MM.1S (cell line): ENCODE results near the gene ZNF653.

Experiments
- DNase-seq: peaks from one replicate; pipeline ENCODE4 v3.0.0-alpha.2; 2015
- H2AFZ ChIP-seq: fragments of 300-600 bp; sonication (generic); 2 replicates; pipeline ENCODE4 v1.6.0; 2016; ENCODE audit warnings: antibody characterized with exemption, low read length
- H3F3A ChIP-seq: fragments of 300-600 bp; sonication (generic); 2 replicates; pipeline ENCODE4 v1.6.1; 2016; ENCODE audit warnings: mild to moderate bottlenecking, antibody characterized with exemption, low read length, moderate library complexity, mixed read lengths; ENCODE audit not compliant: insufficient read depth
- H3K27ac ChIP-seq: fragments of 300-600 bp; sonication (generic); 2 replicates; pipeline ENCODE4 v1.5.1; 2016; ENCODE audit warnings: mild to moderate bottlenecking, low read length
- H3K27me3 ChIP-seq: fragments of 300-600 bp; sonication (generic); replicated peaks from 2 replicates; pipeline ENCODE4 v1.6.0; 2016; ENCODE audit warnings: low read length; ENCODE audit not compliant: insufficient read depth
- H3K36me3 ChIP-seq: fragments of 300-600 bp; sonication (generic); replicated peaks from 2 replicates; pipeline ENCODE4 v1.6.1; 2016; ENCODE audit warnings: mild to moderate bottlenecking, low read length, mixed read lengths; ENCODE audit not compliant: insufficient read depth
- H3K4me1 ChIP-seq: fragments of 300-600 bp; sonication (generic); 2 replicates; pipeline ENCODE4 v1.6.1; 2016; ENCODE audit warnings: low read length, mixed read lengths
- H3K4me2 ChIP-seq: fragments of 300-600 bp; sonication (generic); 2 replicates; pipeline ENCODE4 v1.6.0; 2016; ENCODE audit warnings: low read depth, low read length
- H3K4me3 ChIP-seq: fragments of 300-600 bp; sonication (generic); 2 replicates; pipeline ENCODE4 v1.5.1; 2016; ENCODE audit warnings: low read length, mixed read lengths
- H3K79me2 ChIP-seq: fragments of 300-600 bp; sonication (generic); 2 replicates; pipeline ENCODE4 v1.6.1; 2016; ENCODE audit warnings: mixed run types, low read length, mixed read lengths
- H3K9ac ChIP-seq: fragments of 300-600 bp; sonication (generic); 2 replicates; pipeline ENCODE4 v1.6.1; 2016; ENCODE audit warnings: low read length, mixed read lengths
- H3K9me2 ChIP-seq: fragments of 300-600 bp; sonication (generic); replicated peaks from 2 replicates; pipeline ENCODE4 v1.6.1; 2016; ENCODE audit warnings: mild to moderate bottlenecking, low read length, mixed read lengths; ENCODE audit not compliant: insufficient read depth
- H3K9me3 ChIP-seq: fragments of 300-600 bp; sonication (generic); replicated peaks from 2 replicates; pipeline ENCODE4 v1.6.1; 2016; ENCODE audit warnings: mild to moderate bottlenecking, low read length, mixed read lengths; ENCODE audit not compliant: insufficient read depth
- H4K20me1 ChIP-seq: fragments of 300-600 bp; sonication (generic); 2 replicates; pipeline ENCODE4 v1.6.1; 2016; ENCODE audit warnings: mild to moderate bottlenecking, low read length, moderate library complexity, mixed read lengths; ENCODE audit not compliant: insufficient read depth
- CTCF ChIP-seq: fragments of 300-600 bp; sonication (generic); IDR thresholded peaks from 2 replicates; pipeline ENCODE4 v1.5.1; 2016; ENCODE audit warnings: antibody characterized with exemption, low read length, mixed read lengths
- EZH2 ChIP-seq: fragments of 300-600 bp; sonication (generic); optimal IDR thresholded peaks from 2 replicates; pipeline ENCODE3; 2017; ENCODE audit warnings: low read depth, mild to moderate bottlenecking, antibody characterized with exemption, low read length, mixed read lengths
- EZH2phosphoT487 ChIP-seq: fragments of 300-600 bp; sonication (generic); IDR thresholded peaks from 2 replicates; pipeline ENCODE4 v1.6.1; 2018; ENCODE audit warnings: antibody characterized with exemption, low read length

The ZNF653 gene

GRCh38 chr19:11535792-11536595, 30.4 kb upstream of the ZNF653 start:
- H3K36me3 ChIP-seq = no peaks in the 10 kb centered on the region
- H3K27ac ChIP-seq = no peak overlapping the region
- H3K4me3 ChIP-seq = peak overlapping the region; percentile 55
- H3K79me2 ChIP-seq = no peaks in the 10 kb centered on the region
- peaks cover 3% of the 10 kb centered on the region; the same call in 1 of the 2 replicates for H3K4me1 ChIP-seq
- no peaks in the 10 kb centered on the region for H3K9me2 ChIP-seq
- peak overlapping the region; percentile 77 for H2AFZ ChIP-seq
- no peak for TF ChIP-seq EZH2
- TF ChIP-seq CTCF = peak; percentile 80
- peak; percentile 90 for DNase-seq
- no peaks in the 10 kb centered on the region for H3K9me3 ChIP-seq
- peaks cover 35% of the 10 kb centered on the region for H3K27me3 ChIP-seq
- H3F3A ChIP-seq = peaks cover 8% of the 10 kb centered on the region; the same call in 1 of the 2 replicates
- no peak overlapping the region for H3K9ac ChIP-seq
- no peaks in the 10 kb centered on the region for H4K20me1 ChIP-seq
- peak overlapping the region; percentile 78 for H3K4me2 ChIP-seq

DNA sequence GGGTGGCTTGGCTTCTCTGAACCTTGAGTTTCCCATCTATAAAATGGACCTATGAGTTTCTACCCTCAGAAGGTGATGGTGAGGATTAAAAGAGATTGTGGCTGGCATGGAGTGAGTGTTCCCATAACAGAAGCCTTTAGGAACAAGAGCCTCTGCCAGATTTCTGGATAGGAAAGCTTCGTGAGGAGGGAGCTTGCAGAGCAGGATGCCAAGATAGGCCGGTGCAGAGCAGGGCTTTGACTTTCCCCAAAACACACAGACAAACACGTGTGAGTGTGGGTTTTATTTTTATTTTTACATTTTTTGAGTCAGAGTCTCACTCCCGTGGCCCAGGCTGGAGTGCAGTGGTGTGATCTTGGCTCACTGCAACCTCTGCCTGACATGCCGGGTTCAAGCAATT, 29.3 kb upstream of the ZNF653 start:
- H4K20me1 ChIP-seq = no peaks in the 10 kb centered on the region
- H3K9me3 ChIP-seq = no peaks in the 10 kb centered on the region
- H3K36me3 ChIP-seq = no peaks in the 10 kb centered on the region
- no peak overlapping the region for H3K4me2 ChIP-seq
- no peaks in the 10 kb centered on the region for H3K9me2 ChIP-seq
- no peak for TF ChIP-seq EZH2phosphoT487
- TF ChIP-seq EZH2 = no peak
- TF ChIP-seq CTCF = no peak
- no peak overlapping the region for H3K4me3 ChIP-seq
- no peak for DNase-seq
- H3K27me3 ChIP-seq = peaks cover 24% of the 10 kb centered on the region
- peaks cover 8% of the 10 kb centered on the region; the same call in 1 of the 2 replicates for H3F3A ChIP-seq
- H3K4me1 ChIP-seq = peaks cover 3% of the 10 kb centered on the region; the same call in 1 of the 2 replicates
- H3K79me2 ChIP-seq = no peaks in the 10 kb centered on the region
- no peak overlapping the region for H3K9ac ChIP-seq
- no peak overlapping the region for H3K27ac ChIP-seq
- no peak overlapping the region for H2AFZ ChIP-seq

DNA sequence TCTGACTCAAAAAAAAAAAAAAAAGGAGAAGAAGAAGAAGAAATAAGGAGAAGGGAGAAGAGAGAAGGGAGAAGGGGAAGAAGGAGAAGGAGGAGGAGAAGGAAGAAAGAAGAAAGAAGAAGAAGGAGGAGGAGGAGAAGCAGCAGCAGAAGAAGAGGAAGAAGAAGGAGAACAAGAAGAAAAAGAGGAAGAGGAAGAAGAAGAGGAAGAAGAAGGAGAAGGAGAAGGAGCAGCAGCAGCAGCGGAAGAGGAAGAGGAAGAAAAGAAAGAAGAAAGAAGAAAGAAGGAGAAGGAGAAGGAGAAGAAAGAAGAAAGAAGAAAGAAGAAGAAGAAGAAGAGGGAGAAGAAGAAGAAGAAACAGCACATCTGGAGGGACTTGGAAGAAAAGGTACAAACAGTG, 28.9 kb upstream of the ZNF653 start:
- TF ChIP-seq EZH2 = no peak
- TF ChIP-seq EZH2phosphoT487 = no peak
- TF ChIP-seq CTCF = no peak
- no peak overlapping the region for H3K4me3 ChIP-seq

More for the DNA sequence above, 28.9 kb upstream of the ZNF653 start:
- no peaks in the 10 kb centered on the region for H3K9me3 ChIP-seq
- H3K27ac ChIP-seq = no peak overlapping the region
- H2AFZ ChIP-seq = no peak overlapping the region
- H3K9me2 ChIP-seq = no peaks in the 10 kb centered on the region
- no peaks in the 10 kb centered on the region for H3K79me2 ChIP-seq
- H3F3A ChIP-seq = peaks cover 8% of the 10 kb centered on the region; the same call in 1 of the 2 replicates
- H3K36me3 ChIP-seq = no peaks in the 10 kb centered on the region
- peaks cover 22% of the 10 kb centered on the region for H3K27me3 ChIP-seq
- H3K4me2 ChIP-seq = no peak overlapping the region
- no peaks in the 10 kb centered on the region for H4K20me1 ChIP-seq
- H3K4me1 ChIP-seq = peaks cover 3% of the 10 kb centered on the region; the same call in 1 of the 2 replicates
- DNase-seq = no peak
- H3K9ac ChIP-seq = no peak overlapping the region
